HG03066 (cell line): ENCODE results near the gene MCTP2.
A peak's percentile ranks its signal among the peaks of the same experiment; 100 is the strongest.

Experiments
- ATAC-seq: cut with Tn5 transposase; IDR thresholded peaks from one replicate; pipeline ENCODE4 v1.9.1; 2021; ENCODE audit warnings: low read depth; ENCODE audit not compliant: unreplicated experiment

Gene MCTP2

DNA sequence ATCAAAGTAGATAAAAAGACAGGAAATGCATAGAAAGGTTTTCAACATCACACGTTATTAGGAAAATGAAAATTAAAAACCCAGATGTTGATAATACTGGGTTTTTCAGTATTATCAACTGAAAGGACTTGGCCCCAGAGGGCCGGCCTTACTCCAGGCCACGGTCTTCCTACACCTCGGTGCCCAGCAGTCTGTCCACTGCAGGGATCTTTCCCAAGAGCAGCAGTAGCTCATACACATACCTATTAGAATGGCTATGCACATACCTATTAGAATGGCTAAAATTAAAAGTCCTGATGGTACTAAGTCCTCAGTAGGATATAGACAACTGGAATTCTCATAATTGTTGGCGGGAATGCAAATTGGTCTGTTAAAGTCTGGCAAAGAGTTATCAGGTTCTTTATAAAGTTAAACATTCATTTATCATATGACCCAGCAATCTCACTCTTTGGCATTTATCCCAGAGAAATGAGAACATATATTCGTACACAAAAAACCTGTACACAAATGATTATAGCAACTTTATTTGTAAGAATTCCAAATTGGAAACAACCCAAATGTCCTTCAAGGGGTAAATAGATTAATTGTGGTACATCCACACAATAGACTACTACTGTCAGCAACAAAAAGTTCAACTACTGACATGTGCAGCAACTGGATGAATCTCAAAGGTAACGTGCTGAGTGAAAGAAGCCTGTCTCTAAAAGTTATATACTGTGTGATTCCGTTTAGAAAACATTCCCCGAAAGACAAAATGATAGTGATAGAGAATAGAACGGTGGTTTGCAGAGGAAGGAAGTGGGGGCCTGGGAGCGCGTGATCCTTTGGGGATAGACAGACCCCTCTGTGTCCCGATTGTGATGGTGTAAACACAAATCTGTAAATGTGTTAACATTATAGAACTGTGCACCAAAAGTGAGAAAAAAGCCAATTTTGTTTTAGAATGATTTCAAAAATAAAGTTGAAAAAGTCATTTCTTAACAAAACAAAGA lies 62.3 kb downstream of the MCTP2 start:
- no peak for ATAC-seq

DNA sequence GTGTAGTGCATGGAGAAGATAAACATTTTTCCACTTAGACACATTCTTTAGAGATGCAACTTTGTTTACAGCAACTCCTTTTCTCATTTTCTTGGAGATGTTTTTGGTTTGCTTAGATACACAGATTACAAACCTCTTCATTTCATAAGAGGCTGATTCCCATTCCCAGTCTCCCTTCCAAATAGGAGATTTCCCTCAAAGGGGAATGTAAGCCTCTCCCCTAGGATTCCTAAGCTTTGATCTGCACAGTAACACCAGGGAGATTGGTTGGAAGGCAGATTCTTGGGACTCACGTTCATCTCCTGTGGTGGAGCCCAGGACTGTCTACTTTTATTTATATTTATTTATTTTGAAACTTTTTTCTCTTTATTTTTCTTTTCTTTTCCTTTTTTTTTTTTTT lies 63.2 kb downstream of the MCTP2 start:
- ATAC-seq: no peak

DNA sequence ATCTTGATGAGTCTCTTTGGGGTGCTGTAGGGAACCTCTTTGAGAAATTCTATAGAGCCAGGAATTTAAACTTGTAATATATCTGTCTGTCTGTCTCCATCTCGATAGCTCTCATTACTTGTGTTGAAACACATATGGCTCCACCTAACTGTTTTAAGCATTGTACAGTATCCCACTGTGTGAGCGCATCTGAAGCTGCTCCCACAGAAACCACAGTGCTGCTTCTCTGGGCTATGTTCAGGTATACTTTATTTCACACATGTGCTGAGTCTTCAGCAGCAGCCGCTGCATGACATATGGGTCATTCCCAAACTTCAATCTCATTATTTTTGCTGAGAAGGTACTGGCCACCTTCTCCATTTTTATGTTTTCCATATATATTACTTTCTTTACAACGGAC lies 63.9 kb downstream of the MCTP2 start:
- ATAC-seq: no peak

DNA sequence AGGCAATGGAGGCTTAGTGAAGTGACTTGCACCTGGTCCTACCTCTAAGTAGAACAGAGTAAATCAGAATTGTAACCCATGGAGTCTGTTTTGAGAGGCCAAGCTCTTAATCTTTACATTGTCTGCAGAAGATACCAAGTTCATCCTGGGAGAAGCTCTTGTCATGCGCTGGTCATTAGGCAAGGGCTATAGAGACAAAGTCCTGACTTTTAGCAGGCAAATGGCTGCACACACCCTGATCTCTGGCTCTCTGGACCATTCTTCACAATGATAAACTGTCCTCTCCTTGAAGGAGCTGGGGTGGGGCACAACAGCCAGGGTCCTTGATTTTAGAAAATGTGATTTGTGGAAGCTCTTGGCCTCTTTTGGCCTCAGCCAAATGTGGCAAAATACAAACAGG lies 65.4 kb downstream of the MCTP2 start:
- no peak for ATAC-seq

DNA sequence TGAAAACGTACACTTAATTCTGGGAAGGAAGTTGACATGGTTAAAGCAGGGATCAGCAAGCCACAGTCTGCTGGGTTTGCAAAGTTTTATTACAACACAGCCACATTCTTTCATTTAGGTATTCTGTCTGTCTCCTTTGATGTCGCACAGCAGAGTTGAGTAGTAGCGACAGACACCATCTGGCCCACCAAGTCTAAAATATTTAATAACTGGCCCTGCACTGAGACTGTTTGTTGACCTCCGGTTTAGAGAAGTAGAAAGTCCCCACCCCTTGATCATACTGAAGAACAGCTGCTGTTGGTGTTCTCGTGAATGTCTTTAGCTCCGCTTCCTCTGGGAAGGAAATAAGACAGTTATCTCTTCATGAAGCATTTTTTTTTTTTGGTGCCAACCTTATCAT lies 66.2 kb downstream of the MCTP2 start:
- ATAC-seq: peak; percentile 49

DNA sequence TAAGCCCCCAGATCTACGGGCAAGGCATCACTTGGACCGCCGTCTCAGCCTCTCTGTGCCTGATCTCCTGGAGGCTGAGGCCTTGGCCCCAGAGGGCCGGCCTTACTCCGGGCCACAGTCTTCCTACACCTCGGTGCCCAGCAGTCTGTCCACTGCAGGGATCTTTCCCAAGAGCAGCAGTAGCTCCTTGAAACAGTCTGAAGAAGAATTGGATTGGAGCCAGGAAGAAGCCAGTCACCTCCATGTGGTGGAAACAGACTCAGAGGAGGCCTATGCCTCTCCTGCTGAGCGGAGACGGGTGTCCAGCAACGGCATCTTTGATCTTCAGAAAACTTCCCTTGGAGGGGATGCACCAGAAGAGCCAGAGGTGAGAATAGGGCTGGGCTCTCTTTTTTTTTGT lies 67.0 kb downstream of the MCTP2 start:
- no peak for ATAC-seq

DNA sequence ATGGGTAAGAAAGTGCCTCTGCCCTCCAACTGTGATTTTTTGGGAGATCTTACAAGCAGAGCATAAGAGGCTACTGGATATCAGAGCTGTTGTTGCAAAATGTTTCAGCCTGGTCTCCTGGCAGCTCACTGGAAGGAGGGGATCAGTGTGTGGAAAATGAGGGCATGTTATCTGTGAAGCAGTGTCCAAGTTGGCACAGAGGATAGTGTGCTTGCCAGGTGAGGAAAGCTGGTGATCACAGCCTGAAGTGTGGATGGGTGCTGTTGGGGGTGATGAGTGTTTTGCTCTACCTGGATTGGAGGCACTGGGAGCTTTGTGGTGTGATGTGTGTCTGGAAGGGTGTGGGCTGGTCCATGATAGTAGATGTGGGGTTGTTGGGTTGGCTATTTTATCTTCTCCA lies 69.3 kb downstream of the MCTP2 start:
- no peak for ATAC-seq

DNA sequence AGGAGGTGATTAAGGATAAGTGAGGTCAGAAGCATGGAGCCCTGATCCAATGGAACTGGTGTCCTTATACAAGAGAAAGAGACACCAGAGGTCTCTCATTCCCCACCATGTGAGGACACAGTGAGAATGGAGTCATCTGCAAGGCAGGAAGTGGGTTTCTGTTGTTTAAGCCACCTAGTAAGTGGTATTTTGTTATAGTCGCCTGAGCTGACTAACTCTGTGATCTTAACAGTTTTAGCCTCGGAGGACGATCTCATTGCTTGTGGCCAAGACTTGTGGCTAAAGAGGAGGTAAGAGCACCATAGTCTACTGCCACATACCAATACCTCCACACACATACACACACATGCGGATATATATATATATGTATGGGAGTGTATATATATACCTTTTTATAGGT lies 73.8 kb downstream of the MCTP2 start:
- no peak for ATAC-seq

DNA sequence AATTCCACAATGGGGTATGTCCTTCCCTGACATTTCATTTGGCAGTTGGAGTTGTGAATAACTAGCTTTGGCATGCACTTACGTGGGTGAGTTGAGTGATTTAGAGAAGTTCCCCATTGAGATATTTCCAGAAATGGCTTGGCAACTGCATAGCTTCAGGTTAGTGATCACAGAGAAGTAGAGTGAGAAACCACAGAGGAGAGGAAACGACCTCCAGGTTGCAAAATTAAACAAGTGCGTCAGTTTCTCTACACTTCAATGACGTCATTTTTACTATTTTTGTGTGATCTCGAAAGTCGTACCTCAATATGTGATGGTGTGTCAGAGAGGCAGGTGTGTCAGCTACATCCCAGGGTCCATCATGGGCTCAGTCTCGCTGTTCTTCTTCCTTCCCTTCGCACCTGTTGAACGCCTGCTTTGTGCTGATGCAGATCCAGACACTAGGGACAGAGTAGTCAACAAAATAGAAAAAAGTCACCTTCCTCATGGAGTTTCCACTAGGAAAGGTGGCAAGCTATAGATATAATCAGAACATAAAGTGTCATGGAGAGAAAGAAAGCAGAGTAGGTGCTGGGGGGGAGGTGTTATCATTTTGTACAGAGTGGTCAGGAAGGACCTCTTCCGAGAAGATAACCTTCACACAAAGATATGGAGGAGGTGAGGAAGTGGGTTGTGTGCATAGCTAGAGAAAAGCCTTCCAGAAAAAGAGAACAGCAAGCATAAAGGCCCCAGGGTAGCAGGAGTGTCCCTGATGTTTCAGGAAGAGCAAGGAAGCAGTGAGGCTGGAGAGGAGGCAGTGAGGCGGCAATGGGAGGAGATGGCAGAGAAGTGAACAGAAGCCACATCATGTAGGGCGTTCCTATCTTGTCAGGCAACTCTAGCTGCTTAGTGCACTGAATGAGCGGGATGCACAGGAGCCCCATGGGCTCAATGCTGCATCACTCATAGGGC lies 75.6 kb downstream of the MCTP2 start:
- peak; percentile 89 for ATAC-seq

DNA sequence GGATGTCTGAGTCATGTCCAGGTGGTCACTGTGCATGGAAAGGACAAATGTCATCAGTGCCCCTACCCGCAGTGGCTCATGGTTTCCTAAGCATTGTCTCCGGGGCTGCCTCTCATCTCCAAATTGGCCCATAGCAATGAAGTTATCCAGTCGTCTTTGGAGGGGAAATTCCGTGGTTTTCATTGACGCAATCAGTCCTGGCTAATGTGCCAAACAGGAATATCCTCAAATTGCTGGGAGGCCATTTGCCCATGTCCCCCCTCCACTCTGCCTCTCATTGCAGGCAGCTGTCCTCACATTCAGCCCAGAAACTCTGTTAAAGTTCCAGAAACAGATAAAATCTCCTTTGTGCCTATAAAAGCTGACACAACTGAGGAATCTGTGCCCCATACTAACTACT lies 81.6 kb downstream of the MCTP2 start:
- ATAC-seq: no peak

DNA sequence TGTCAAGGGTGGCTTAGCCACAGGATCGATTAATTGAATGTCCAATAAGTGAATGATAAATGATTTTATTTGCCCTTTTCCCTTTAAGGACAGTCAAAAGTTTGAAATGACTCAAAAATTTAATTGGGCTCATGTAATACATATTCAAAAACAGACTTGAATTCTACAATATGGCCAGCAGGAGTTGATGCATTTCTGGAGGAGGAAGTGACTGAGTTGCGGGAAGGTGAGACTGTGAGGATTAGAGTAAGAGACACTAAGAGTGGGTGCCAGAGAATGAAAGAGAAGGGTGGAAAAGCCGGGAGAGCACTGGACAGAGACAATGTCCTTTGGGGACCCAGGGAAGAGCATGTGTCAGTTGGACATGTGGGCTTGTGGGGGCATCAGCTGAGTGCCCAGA lies 83.3 kb downstream of the MCTP2 start:
- ATAC-seq: no peak

DNA sequence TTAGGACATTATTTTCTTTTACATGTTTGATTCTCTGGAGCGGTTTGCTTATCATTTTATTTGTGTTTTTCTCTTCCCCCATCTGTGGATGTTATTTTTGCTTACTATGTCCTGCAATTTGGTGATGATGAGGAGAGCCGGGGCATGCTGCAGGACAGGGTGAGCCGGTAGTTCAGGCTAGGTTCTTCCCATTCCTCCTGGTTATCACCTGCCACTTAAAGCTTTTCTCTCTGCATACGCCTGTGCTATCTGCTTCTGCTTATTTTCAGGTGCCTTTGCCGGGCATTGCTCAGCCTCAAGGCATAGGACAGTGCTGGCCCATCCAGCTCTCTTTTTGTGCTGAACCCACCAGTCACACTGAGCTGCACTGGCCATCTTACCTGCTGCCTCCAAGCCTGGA lies 85.8 kb downstream of the MCTP2 start:
- ATAC-seq: no peak

DNA sequence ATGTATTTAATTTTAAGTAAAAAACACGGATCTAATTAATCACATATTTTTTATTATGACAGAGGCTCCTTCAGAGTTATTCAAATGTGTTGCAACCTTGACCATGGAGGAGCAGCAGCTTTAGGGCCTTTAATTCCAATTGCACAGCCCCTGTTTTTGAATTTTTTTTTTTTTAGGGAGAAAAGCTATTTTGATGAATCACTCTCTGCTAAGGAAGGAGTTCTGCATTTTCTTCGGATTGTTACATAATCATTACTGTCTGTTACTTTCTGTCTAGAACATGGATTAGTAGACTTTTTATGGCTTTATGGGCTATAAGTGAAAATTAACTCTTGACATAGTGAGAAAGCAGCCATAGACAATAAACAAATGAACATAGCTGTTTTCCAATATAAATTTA lies 90.8 kb downstream of the MCTP2 start:
- ATAC-seq: no peak

DNA sequence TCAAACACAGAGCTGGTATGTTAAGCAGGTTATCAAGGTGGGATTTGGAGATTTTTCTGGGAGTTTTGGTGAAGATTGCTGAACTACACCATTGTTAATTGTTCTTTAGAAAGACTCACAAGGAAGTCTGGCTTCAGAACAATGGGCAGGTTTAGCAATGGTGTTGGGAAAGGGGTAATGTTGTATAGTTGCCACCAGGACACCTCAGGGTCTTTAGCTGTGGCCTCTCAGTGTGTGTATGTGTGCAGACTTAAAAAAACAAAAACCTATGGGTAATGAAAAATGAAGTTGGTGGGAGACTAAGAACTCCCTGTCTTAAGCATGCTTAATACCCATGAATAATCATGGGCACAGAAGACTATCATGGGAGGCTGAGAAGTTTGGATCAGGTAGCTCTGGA lies 91.7 kb downstream of the MCTP2 start:
- ATAC-seq: no peak

DNA sequence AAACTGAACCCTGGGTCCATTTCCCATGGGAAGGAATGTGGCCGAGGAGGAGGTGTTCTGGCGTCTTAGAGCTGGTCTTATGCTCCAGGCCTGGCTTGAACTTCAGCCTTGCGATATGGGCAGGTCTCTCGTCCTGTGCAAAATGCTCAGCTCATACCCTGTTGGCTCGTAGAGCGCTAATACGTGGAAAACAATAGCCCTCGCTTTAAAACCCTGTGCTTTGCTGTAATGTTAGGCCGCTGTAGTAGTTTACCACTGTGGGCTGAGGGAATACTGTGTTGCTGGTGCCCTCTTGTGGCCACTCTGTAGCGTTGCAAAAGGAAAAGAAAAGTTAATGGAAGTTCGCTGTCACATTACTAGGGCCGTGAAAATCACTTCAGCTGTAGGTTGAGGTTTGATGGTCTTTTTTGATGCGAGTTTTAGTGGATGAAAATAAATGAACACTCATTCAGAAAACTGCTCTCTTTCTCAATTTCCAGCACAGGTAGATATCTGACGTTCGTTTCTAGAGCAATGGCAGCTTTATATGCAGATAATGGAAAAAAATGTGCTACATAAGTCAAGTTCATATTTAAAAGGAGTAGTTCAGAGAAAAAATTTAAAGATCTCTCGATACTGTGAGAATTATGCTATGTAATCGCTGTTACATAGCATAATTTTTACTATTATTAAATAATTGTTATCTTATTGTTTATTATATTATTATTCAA lies 92.9 kb downstream of the MCTP2 start:
- peak; percentile 80 for ATAC-seq

DNA sequence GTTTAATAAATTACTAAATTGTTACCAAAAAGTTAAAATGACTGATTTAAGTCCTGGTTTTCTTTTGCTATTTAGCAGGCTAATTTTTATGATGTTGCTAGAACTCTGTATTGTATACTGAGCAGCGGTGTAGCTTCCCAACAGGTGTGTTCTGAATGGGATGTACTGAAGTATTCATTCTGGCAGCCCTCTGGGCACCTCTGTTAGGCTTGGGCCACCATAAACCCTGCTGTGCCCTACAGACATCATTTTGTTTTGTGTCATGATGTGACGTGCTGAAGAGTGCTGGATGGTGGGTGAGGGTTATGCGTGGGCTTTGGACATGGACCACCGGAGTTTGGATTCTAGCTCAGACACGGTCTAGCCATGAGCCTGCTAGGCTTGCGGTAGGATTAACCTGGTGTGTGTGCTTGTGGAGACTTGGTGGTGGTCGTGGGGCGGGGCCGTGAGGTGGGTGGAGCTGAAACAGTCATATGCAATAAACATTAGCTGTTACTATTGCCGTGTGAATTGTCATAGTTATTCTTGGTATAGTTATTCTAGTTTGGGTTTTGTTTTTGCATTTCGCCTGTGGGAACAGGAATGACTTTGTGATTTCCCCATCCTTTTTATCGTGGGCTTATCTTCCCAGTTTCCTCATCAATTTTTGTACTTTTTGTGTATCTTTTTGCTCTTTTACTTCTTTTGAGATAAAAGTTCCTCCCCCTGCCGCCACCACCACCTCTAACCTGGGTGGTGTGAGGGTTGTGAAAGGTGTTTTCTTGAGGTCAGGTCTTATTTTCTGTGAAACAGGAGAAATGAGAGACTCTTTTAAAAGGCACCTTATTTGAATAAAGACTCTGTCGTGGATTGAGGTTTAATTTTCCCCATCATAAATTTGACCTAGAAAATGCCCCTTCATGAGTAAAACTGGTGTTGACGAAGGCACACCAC lies 93.7 kb downstream of the MCTP2 start:
- ATAC-seq: no peak

DNA sequence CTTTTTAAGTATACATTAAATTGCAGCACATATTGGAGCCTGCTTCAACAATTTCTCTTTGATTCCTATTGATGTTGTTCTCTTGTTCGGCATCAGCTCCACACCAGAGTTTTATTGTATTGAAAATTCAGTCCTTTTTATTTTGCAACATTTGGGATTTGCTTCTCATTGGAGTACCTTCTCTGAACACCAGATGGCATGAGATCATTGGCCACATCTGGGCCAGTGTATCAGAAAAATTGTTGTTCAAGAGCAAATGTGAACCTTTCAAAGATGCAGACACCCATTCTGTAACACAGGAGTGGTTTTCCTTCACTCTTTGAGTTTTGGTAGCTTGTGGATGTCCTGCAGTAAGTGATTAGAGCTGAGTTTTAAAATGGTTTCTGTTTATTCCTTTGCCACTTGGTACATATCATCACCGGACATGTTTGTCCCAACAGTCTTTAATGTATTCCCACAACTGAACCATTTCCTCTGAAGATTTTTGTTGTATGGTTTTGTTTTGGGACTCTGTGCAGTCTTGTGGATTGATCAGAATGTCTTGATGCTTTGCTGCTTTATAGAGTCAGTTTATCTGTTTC lies 96.1 kb downstream of the MCTP2 start:
- ATAC-seq: no peak

DNA sequence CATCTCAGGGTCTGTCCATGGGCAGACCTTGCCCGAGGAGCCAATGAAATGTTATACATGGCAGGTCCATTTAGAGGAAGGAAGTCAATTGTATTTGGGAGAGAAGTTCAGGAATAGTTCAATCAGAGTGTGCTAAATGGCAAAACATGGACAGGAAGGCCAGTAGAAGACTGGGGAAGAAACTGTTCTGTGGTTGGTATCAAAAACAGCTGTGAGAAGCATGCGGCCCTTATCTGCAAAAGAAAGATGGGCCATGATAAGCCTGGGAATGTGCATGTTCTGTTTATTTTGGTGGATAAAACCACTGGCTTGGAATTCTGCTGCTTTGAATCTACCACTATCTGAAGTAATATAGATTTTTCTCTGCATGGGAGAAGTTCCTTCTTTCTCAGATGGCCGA lies 100.4 kb downstream of the MCTP2 start:
- no peak for ATAC-seq

DNA sequence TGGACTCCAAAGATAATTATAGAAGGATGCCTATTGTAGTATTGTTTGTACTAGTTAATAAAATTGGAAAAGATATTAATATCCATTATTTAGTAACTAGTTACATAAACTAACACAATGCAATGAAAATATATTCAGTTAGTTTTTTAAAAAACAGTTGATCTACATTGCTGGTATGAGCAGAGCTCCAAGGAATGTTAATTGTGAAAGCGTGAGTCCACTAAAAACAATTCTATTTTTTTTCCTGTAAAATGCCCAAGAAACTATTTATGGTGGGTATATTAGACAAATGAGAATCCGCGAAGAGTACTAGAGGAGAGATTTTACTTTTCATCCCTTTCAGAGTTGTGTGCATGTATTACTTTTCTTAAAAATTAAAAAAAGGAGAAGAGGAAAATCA lies 104.3 kb downstream of the MCTP2 start:
- no peak for ATAC-seq
